GM12878 (cell line): ENCODE data around the gene TENT4B.

Source experiments
- BCL11A ChIP-seq: IDR thresholded peaks from 2 replicates; pipeline ENCODE4 v1.6.1; 2011; ENCODE audit warnings: low read depth, low read length
- EGR1 ChIP-seq, 2 experiments: IDR thresholded peaks; 1 replicate in 1 of 2; 2 replicates in 1 of 2; pipeline ENCODE4 v1.6.1; 2011 to 2012; ENCODE audit warnings: low read depth in 2 of 2, low read length in 2 of 2, borderline replicate concordance in 1 of 2, mild to moderate bottlenecking in 1 of 2, moderate library complexity in 1 of 2
- EP300 ChIP-seq, 2 experiments: fragments of 150-350 bp in 1 of 2; IDR thresholded peaks; 2 replicates each; pipeline ENCODE4 v1.6.1; 2011 to 2012; ENCODE audit warnings: low read depth in 2 of 2, low read length in 2 of 2, borderline replicate concordance in 1 of 2, improper control_type of control experiment in 1 of 2, inconsistent platforms in 1 of 2; ENCODE audit not compliant: control insufficient read depth in 1 of 2
- POLR2A ChIP-seq: IDR thresholded peaks from 2 replicates; pipeline ENCODE4 v1.6.1; 2011; ENCODE audit warnings: low read depth, mild to moderate bottlenecking, low read length
- TF ChIP-seq, protein P1 (sequence below), 3 experiments: IDR thresholded peaks in 2 of 3; conservative IDR thresholded peaks in 1 of 3; 2 replicates each; pipeline ENCODE4 v1.5.1; 2011; ENCODE audit warnings: low read depth in 3 of 3, low read length in 3 of 3, mild to moderate bottlenecking in 3 of 3, control low read depth in 2 of 3, moderate library complexity in 2 of 3, inconsistent platforms in 1 of 3, mixed read lengths in 1 of 3; ENCODE audit not compliant: control insufficient read depth in 2 of 3, insufficient read depth in 1 of 3; ENCODE audit errors: extremely low read depth in 1 of 3
- TF ChIP-seq, protein P2 (sequence below): fragments of 450-650 bp; formaldehyde crosslinking; IDR thresholded peaks from 2 replicates; pipeline ENCODE4 v1.5.0; 2022; ENCODE audit warnings: mild to moderate bottlenecking, missing genetic modification characterization

DNA sequence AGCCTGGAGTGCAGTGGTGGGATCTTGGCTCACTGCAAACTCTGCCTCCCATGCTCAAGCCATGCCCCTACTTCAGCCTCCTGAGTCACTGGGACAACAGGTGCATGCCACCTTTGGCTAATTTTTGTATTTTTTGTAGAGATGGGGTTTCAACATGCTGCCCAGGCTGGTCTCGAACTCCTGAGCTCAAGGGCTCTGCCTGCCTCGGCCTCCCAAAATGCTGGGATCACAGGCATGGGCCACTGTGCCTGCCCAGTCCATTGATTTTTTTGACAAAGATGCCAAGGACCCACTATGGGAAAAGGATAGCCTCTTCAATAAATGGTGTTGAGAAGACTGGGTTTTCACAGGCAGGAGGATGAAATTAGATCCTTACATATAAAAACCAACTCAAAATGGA lies 102.4 kb downstream of the TENT4B start:
- TF ChIP-seq EGR1 (IDR thresholded peaks at IDR 0.05; ENCODE audit: borderline replicate concordance in 1 of 2, low read depth in 2 of 2, low read length in 2 of 2) (no peak), BCL11A (no peak), POLR2A (no peak), EP300 (IDR thresholded peaks at IDR 0.05; ENCODE audit: borderline replicate concordance in 1 of 2, control insufficient read depth in 1 of 2, low read depth in 2 of 2, low read length in 2 of 2) (no peak)
- TF ChIP-seq, protein P1, sequence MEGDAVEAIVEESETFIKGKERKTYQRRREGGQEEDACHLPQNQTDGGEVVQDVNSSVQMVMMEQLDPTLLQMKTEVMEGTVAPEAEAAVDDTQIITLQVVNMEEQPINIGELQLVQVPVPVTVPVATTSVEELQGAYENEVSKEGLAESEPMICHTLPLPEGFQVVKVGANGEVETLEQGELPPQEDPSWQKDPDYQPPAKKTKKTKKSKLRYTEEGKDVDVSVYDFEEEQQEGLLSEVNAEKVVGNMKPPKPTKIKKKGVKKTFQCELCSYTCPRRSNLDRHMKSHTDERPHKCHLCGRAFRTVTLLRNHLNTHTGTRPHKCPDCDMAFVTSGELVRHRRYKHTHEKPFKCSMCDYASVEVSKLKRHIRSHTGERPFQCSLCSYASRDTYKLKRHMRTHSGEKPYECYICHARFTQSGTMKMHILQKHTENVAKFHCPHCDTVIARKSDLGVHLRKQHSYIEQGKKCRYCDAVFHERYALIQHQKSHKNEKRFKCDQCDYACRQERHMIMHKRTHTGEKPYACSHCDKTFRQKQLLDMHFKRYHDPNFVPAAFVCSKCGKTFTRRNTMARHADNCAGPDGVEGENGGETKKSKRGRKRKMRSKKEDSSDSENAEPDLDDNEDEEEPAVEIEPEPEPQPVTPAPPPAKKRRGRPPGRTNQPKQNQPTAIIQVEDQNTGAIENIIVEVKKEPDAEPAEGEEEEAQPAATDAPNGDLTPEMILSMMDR (IDR thresholded peaks at IDR 0.05 in 2 of 3, conservative IDR thresholded peaks at IDR 0.05 in 1 of 3; ENCODE audit: control insufficient read depth in 2 of 3, extremely low read depth in 1 of 3, insufficient read depth in 1 of 3, low read depth in 3 of 3, low read length in 3 of 3), result no peak
- TF ChIP-seq, protein P2, sequence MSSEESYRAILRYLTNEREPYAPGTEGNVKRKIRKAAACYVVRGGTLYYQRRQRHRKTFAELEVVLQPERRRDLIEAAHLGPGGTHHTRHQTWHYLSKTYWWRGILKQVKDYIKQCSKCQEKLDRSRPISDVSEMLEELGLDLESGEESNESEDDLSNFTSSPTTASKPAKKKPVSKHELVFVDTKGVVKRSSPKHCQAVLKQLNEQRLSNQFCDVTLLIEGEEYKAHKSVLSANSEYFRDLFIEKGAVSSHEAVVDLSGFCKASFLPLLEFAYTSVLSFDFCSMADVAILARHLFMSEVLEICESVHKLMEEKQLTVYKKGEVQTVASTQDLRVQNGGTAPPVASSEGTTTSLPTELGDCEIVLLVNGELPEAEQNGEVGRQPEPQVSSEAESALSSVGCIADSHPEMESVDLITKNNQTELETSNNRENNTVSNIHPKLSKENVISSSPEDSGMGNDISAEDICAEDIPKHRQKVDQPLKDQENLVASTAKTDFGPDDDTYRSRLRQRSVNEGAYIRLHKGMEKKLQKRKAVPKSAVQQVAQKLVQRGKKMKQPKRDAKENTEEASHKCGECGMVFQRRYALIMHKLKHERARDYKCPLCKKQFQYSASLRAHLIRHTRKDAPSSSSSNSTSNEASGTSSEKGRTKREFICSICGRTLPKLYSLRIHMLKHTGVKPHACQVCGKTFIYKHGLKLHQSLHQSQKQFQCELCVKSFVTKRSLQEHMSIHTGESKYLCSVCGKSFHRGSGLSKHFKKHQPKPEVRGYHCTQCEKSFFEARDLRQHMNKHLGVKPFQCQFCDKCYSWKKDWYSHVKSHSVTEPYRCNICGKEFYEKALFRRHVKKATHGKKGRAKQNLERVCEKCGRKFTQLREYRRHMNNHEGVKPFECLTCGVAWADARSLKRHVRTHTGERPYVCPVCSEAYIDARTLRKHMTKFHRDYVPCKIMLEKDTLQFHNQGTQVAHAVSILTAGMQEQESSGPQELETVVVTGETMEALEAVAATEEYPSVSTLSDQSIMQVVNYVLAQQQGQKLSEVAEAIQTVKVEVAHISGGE (CRISPR knock-in tag), result no peak
